ENCODE results near the gene MRPS10. TPM values are rescaled to one million over a fixed set of nuclear protein-coding genes. Genes with fewer than 3 reads are reported as not detected.
A peak's percentile ranks its signal among the peaks of the same experiment; 100 is the strongest.

The MRPS10 gene
- polyA plus RNA-seq, 1 of the 3 experiments (the other 2 are of a cell fraction): 29.8 TPM

DNA sequence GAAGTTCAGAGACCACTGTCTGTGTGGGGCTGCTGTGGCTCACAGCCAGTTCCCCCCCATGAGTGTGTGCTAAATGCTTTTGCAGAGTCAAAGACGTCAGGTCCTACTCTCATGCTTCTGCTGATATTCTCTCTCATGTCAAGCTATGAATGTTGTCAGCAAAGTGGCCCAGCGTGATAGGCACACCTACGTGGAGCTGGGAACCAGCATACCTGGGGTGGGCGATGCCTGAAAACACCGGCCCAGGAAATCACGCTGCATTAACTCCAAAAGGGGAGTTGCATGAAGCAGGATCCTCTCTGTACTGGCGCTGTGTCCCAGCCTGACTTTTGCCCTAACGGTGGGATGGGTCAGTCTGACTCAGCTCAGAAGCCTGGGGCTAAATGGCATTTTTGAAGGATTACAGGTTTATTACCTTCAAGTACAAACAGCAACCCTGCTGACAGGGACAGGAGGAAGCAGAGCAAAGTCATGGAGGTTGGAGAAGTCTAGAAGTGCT, 9.0 kb upstream of the MRPS10 start:
- peak; percentile 77; the same call in 1 of the 2 replicates for TF ChIP-seq RXRA (IDR thresholded peaks at IDR 0.05; ENCODE audit: borderline replicate concordance, low read depth)
- TF ChIP-seq EZH2phosphoT487 (IDR thresholded peaks at IDR 0.05; ENCODE audit: borderline replicate concordance, low read depth): no peak
- peak; percentile 19; the same call in 1 of the 2 replicates for TF ChIP-seq POLR2AphosphoS5 (IDR thresholded peaks at IDR 0.05; ENCODE audit: low read depth, low read length)
- TF ChIP-seq EP300 (IDR thresholded peaks at IDR 0.05; ENCODE audit: borderline replicate concordance in 1 of 2, low read depth in 1 of 2, low read length in 1 of 2): peak in 1 of 2 experiments; percentile 49; a peak in 1 of 4 replicates
- TF ChIP-seq SIN3A (IDR thresholded peaks at IDR 0.05; ENCODE audit: borderline replicate concordance, low read depth, low read length): no peak
- TF ChIP-seq JUND (IDR thresholded peaks at IDR 0.05): peak; percentile 38; the same call in 1 of the 2 replicates
- TF ChIP-seq, protein P1, sequence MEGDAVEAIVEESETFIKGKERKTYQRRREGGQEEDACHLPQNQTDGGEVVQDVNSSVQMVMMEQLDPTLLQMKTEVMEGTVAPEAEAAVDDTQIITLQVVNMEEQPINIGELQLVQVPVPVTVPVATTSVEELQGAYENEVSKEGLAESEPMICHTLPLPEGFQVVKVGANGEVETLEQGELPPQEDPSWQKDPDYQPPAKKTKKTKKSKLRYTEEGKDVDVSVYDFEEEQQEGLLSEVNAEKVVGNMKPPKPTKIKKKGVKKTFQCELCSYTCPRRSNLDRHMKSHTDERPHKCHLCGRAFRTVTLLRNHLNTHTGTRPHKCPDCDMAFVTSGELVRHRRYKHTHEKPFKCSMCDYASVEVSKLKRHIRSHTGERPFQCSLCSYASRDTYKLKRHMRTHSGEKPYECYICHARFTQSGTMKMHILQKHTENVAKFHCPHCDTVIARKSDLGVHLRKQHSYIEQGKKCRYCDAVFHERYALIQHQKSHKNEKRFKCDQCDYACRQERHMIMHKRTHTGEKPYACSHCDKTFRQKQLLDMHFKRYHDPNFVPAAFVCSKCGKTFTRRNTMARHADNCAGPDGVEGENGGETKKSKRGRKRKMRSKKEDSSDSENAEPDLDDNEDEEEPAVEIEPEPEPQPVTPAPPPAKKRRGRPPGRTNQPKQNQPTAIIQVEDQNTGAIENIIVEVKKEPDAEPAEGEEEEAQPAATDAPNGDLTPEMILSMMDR (IDR thresholded peaks at IDR 0.05): no peak
- peak; percentile 44; the same call in 1 of the 2 replicates for TF ChIP-seq FOSL2 (IDR thresholded peaks at IDR 0.05; ENCODE audit: borderline replicate concordance, low read depth)
- TF ChIP-seq, protein P2, sequence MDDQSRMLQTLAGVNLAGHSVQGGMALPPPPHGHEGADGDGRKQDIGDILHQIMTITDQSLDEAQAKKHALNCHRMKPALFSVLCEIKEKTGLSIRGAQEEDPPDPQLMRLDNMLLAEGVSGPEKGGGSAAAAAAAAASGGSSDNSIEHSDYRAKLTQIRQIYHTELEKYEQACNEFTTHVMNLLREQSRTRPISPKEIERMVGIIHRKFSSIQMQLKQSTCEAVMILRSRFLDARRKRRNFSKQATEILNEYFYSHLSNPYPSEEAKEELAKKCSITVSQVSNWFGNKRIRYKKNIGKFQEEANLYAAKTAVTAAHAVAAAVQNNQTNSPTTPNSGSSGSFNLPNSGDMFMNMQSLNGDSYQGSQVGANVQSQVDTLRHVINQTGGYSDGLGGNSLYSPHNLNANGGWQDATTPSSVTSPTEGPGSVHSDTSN (IDR thresholded peaks at IDR 0.05): peak; percentile 59
- no peaks in the 10 kb centered on the region for H3K9me2 ChIP-seq
- H3K79me2 ChIP-seq (ENCODE audit: insufficient read depth): no peaks in the 10 kb centered on the region
- H2AFZ ChIP-seq (ENCODE audit: low read depth): peak overlapping the region; percentile 25; the same call in 1 of the 2 replicates
- POLR2A ChIA-PET: no interaction called here
- no peaks in the 10 kb centered on the region for H3K27me3 ChIP-seq (ENCODE audit: insufficient read depth)
- H3K4me2 ChIP-seq: peak overlapping the region; percentile 77
- H3K9ac ChIP-seq: peak overlapping the region; percentile 55
- peak overlapping the region; percentile 59 to 85; a peak in 3 of 4 replicates for H3K27ac ChIP-seq (ENCODE audit: low read depth in 2 of 2, low read length in 1 of 2)
- peak overlapping the region in 1 of 2 experiments; percentile 13; a peak in 1 of 4 replicates for H3K4me3 ChIP-seq (ENCODE audit: low read depth in 2 of 2, low read length in 1 of 2)
- peaks cover 5 to 7% of the 10 kb centered on the region in 2 experiments for H3K36me3 ChIP-seq (replicated peaks in 1 of 2; ENCODE audit: control insufficient read depth in 1 of 2, insufficient read depth in 2 of 2, low read length in 1 of 2)
- no peaks in the 10 kb centered on the region for H4K20me1 ChIP-seq (ENCODE audit: insufficient read depth)
- H3F3A ChIP-seq (replicated peaks; ENCODE audit: insufficient read depth): peaks cover 25% of the 10 kb centered on the region
- no peak for DNase-seq
- H3K4me1 ChIP-seq (ENCODE audit: control insufficient read depth in 1 of 2, insufficient read depth in 2 of 2, low read depth in 1 of 2, low read length in 1 of 2): peaks cover 5 to 21% of the 10 kb centered on the region in 2 experiments
- CTCF ChIA-PET: interaction anchor here (1.2 to 1.9 kb wide), 3 partner anchors 10 to 321 kb away, joined by 4 to 9 read pairs (median 6); no protein-coding TSS in a partner anchor
- 38% methylated on average over 8 of the region's 8 CpGs for WGBS (ENCODE audit: low lambda C conversion rate)
- no peaks in the 10 kb centered on the region for H3K9me3 ChIP-seq

DNA sequence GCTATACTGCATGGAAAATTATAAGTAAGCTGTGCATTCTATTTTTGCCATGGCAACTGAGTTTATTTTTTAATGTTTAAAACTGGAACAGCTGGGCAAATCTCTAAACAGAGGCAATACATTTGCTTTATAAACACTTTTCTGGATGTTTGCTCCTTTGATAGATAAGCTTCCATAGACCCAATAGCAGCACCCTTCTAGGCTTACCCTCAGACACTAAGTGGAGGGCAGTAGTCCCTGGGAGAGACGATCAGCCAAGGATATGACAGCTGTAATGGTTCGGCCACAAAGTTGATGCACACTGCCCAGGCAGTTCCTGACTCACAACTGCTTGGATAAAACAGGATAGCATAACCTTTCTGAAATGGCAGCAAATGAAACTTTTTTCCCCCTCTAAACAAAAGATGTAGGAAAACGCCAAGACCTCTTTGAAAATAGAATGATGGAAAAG, 8.5 kb upstream of the MRPS10 start:
- 13% methylated on average over 3 of the region's 3 CpGs for WGBS (ENCODE audit: low lambda C conversion rate)
- H2AFZ ChIP-seq (ENCODE audit: low read depth): no peak overlapping the region
- H3K36me3 ChIP-seq (replicated peaks in 1 of 2; ENCODE audit: control insufficient read depth in 1 of 2, insufficient read depth in 2 of 2, low read length in 1 of 2): peaks cover 3 to 7% of the 10 kb centered on the region in 2 experiments
- no peaks in the 10 kb centered on the region for H3K79me2 ChIP-seq (ENCODE audit: insufficient read depth)
- peak overlapping the region; percentile 77 for H3K4me2 ChIP-seq
- H3K27ac ChIP-seq (ENCODE audit: low read depth in 2 of 2, low read length in 1 of 2): peak overlapping the region; percentile 66 to 85; a peak in 3 of 4 replicates
- peaks cover 5 to 21% of the 10 kb centered on the region in 2 experiments for H3K4me1 ChIP-seq (ENCODE audit: control insufficient read depth in 1 of 2, insufficient read depth in 2 of 2, low read depth in 1 of 2, low read length in 1 of 2)
- H3F3A ChIP-seq (replicated peaks; ENCODE audit: insufficient read depth): peaks cover 25% of the 10 kb centered on the region
- peak overlapping the region in 1 of 2 experiments; percentile 13; a peak in 1 of 4 replicates for H3K4me3 ChIP-seq (ENCODE audit: low read depth in 2 of 2, low read length in 1 of 2)
- no peaks in the 10 kb centered on the region for H3K27me3 ChIP-seq (ENCODE audit: insufficient read depth)
- peak overlapping the region; percentile 55 for H3K9ac ChIP-seq
- no peaks in the 10 kb centered on the region for H4K20me1 ChIP-seq (ENCODE audit: insufficient read depth)
- POLR2A ChIA-PET: no interaction called here
- CTCF ChIA-PET: interaction anchor here (0.8 to 1.9 kb wide), 4 partner anchors 10 to 321 kb away, joined by 4 to 9 read pairs (median 6); no protein-coding TSS in a partner anchor
- H3K9me2 ChIP-seq: no peaks in the 10 kb centered on the region
- DNase-seq: no peak
- TF ChIP-seq FOSL2 (IDR thresholded peaks at IDR 0.05; ENCODE audit: borderline replicate concordance, low read depth): peak; percentile 9; the same call in 1 of the 2 replicates
- TF ChIP-seq TEAD4 (IDR thresholded peaks at IDR 0.05; ENCODE audit: borderline replicate concordance, insufficient read depth): no peak
- no peaks in the 10 kb centered on the region for H3K9me3 ChIP-seq

All from SK-N-SH (cell line).